Astrocyte (in vitro differentiated cells and primary cell): Measurements from ENCODE around the gene CLEC16A. TPM values are rescaled to one million over a fixed set of nuclear protein-coding genes. Genes with fewer than 3 reads are reported as not detected.
A peak's percentile ranks its signal among the peaks of the same experiment; 100 is the strongest.

Source experiments
- DNase-seq: peaks from one replicate; pipeline ENCODE4 v3.0.0-alpha.2; 2010; ENCODE audit warnings: low read depth
- FAIRE-seq: peaks from 2 replicates; lab custom pipeline; 2011; peaks lifted over from hg19 to GRCh38; lab: Jason Lieb, UNC
- H2AFZ ChIP-seq: 2 replicates; pipeline ENCODE4 v1.6.0; 2012; ENCODE audit warnings: low read depth, low read length, inconsistent platforms
- H3K27ac ChIP-seq: 2 replicates; pipeline ENCODE4 v1.5.1; 2011; ENCODE audit warnings: low read depth, low read length, inconsistent platforms
- H3K27me3 ChIP-seq: 2 replicates; pipeline ENCODE4 v1.6.0; 2011; ENCODE audit warnings: low read length, inconsistent platforms; ENCODE audit not compliant: insufficient read depth
- H3K36me3 ChIP-seq: 2 replicates; pipeline ENCODE4 v1.5.1; 2011; ENCODE audit warnings: low read length, inconsistent platforms; ENCODE audit not compliant: insufficient read depth
- H3K4me1 ChIP-seq: 2 replicates; pipeline ENCODE4 v1.5.1; 2011; ENCODE audit warnings: low read length, inconsistent platforms; ENCODE audit not compliant: insufficient read depth
- H3K4me2 ChIP-seq: 2 replicates; pipeline ENCODE4 v1.6.0; 2012; ENCODE audit warnings: low read length, inconsistent platforms
- H3K4me3 ChIP-seq: 2 replicates; pipeline ENCODE4 v1.5.1; 2011; ENCODE audit warnings: low read depth, mild to moderate bottlenecking, low read length, inconsistent platforms; ENCODE audit not compliant: insufficient read depth
- H3K79me2 ChIP-seq: 2 replicates; pipeline ENCODE4 v1.6.0; 2012; ENCODE audit warnings: mild to moderate bottlenecking, low read length, inconsistent platforms; ENCODE audit not compliant: insufficient read depth
- H3K9ac ChIP-seq: 2 replicates; pipeline ENCODE4 v1.6.0; 2012; ENCODE audit warnings: mild to moderate bottlenecking, low read length, inconsistent platforms
- H3K9me3 ChIP-seq: 2 replicates; pipeline ENCODE4 v1.5.1; 2012; ENCODE audit warnings: low read depth, mild to moderate bottlenecking, low read length, inconsistent platforms; ENCODE audit not compliant: insufficient read depth
- H4K20me1 ChIP-seq: 2 replicates; pipeline ENCODE4 v1.6.0; 2012; ENCODE audit warnings: low read length, inconsistent platforms; ENCODE audit not compliant: insufficient read depth
- H3K27ac Mint-ChIP-seq: one replicate; pipeline ENCODE4 v1.8.0; 2021; ENCODE audit warnings: mild to moderate bottlenecking, mixed read lengths; ENCODE audit not compliant: unreplicated experiment
- H3K27me3 Mint-ChIP-seq: one replicate; pipeline ENCODE4 v1.8.0; 2021; ENCODE audit warnings: low read depth, mixed read lengths; ENCODE audit not compliant: unreplicated experiment
- H3K36me3 Mint-ChIP-seq: one replicate; pipeline ENCODE4 v1.8.0; 2021; ENCODE audit warnings: low read depth, mixed read lengths; ENCODE audit not compliant: unreplicated experiment
- H3K4me1 Mint-ChIP-seq: one replicate; pipeline ENCODE4 v1.8.0; 2021; ENCODE audit warnings: low read depth, mixed read lengths; ENCODE audit not compliant: unreplicated experiment
- H3K4me3 Mint-ChIP-seq: one replicate; pipeline ENCODE4 v1.8.0; 2021; ENCODE audit warnings: mild to moderate bottlenecking, moderate library complexity, mixed read lengths; ENCODE audit not compliant: unreplicated experiment
- H3K9me3 Mint-ChIP-seq: one replicate; pipeline ENCODE4 v1.8.0; 2021; ENCODE audit warnings: mild to moderate bottlenecking, mixed read lengths; ENCODE audit not compliant: unreplicated experiment
- EZH2 ChIP-seq: IDR thresholded peaks from 2 replicates; pipeline ENCODE4 v1.6.1; 2012; ENCODE audit warnings: mild to moderate bottlenecking, low read length, inconsistent platforms; ENCODE audit not compliant: insufficient read depth
- total RNA-seq: library from RNA; stranded (reverse); gene quantifications from 2 replicates; pipeline ENCODE4 v1.2.1, GENCODE V29; 2021
- TF ChIP-seq, protein P1 (sequence below): IDR thresholded peaks from 2 replicates; pipeline ENCODE4 v1.5.1; 2011; ENCODE audit warnings: low read depth, mild to moderate bottlenecking, inconsistent platforms, low read length, moderate library complexity; ENCODE audit not compliant: insufficient read depth

The CLEC16A gene
- total RNA-seq, 1 donor from 2014 or later, result 31.7 TPM

DNA sequence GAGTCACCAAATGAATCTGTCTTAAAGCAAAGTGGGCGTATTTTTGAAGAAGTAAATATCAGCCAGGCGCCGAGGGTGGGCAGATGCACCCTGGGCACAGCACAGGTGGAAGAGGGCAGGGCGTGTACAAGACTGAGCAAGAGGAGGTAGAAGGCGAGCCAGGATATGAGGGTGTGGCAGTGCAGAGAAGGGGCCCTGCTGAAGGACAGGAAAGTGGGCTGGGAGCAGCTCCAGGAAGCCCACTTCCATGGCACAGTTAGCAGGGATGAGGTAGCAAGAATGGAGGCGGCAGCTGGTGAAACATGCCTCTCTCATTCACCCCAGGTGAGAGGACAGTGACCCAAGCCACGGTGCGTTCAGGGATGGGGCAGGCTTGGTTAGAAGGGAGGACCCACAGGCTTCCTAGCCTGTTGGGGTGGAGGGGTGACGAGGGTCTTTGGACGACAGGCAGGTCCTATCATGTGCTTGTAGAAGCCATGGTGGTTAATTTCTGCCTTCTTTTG is 149.3 kb downstream of the CLEC16A start:
- no peak overlapping the region for H2AFZ ChIP-seq
- Mint-ChIP-seq H3K4me3 (no peak overlapping the region), H3K9me3 (no peaks in the 10 kb centered on the region), H3K27me3 (no peaks in the 10 kb centered on the region), H3K4me1 (peaks cover 34% of the 10 kb centered on the region), H3K36me3 (peaks cover 8% of the 10 kb centered on the region), H3K27ac (no peak overlapping the region)
- H3K9me3 ChIP-seq, result no peaks in the 10 kb centered on the region
- no peak overlapping the region for H3K4me3 ChIP-seq
- H3K79me2 ChIP-seq, result no peaks in the 10 kb centered on the region
- TF ChIP-seq EZH2, result no peak
- DNase-seq (no peak), FAIRE-seq (no peak)
- H3K4me2 ChIP-seq, result no peak overlapping the region
- H3K36me3 ChIP-seq, result no peaks in the 10 kb centered on the region
- no peak overlapping the region for H3K27ac ChIP-seq
- H3K9ac ChIP-seq, result no peak overlapping the region
- peaks cover 20% of the 10 kb centered on the region for H3K4me1 ChIP-seq
- H4K20me1 ChIP-seq, result no peaks in the 10 kb centered on the region
- H3K27me3 ChIP-seq, result no peaks in the 10 kb centered on the region

DNA sequence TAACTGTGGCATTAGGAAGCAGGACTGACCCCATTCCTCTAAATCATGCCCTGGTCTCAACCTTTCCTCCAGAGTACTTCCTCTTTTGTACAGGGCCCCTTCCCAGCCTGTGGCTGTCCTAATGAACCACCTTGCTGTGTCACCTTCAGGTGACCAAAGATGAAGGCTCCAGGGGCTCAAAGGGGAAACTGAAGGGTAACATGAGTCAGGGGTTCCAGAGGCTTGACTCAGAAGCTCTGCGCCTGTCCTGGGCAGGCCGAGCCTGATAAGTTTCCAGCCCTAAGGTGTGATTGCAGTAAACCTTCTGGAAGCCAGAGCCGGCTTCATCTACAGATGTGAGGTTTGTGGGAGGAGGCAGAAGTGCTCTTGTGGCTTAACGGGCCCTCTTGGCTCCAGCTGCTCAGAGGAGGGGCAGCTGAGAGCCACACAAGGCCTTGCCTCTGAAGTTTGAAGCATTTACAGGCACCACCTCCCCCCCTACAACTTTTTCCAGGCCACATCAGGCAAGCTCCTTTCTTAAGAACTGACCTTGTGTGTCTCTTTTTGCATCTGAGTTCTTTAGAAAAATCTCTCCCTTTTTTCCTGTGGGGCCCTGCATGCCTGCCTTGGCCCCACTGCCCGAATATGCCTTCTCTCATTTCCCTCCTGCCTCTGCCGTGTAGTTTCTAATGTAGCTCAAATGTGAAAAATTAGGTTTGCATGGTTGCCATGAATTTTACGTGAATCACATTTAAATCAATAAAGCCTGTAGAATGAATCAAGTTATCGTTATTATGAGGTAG is 149.9 kb downstream of the CLEC16A start:
- Histone ChIP-seq H2AFZ (no peak overlapping the region), H4K20me1 (no peaks in the 10 kb centered on the region), H3K4me2 (peak overlapping the region; percentile 38), H3K27me3 (no peaks in the 10 kb centered on the region), H3K36me3 (no peaks in the 10 kb centered on the region), H3K79me2 (no peaks in the 10 kb centered on the region), H3K27ac (no peak overlapping the region), H3K9ac (peak overlapping the region; percentile 8), H3K9me3 (no peaks in the 10 kb centered on the region), H3K4me1 (peaks cover 25% of the 10 kb centered on the region), H3K4me3 (no peak overlapping the region)
- Mint-ChIP-seq H3K4me1 (peaks cover 30% of the 10 kb centered on the region), H3K36me3 (peaks cover 8% of the 10 kb centered on the region), H3K9me3 (no peaks in the 10 kb centered on the region), H3K4me3 (no peak overlapping the region), H3K27me3 (no peaks in the 10 kb centered on the region), H3K27ac (peak overlapping the region; percentile 14)
- TF ChIP-seq EZH2, result no peak
- TF ChIP-seq, protein P1, sequence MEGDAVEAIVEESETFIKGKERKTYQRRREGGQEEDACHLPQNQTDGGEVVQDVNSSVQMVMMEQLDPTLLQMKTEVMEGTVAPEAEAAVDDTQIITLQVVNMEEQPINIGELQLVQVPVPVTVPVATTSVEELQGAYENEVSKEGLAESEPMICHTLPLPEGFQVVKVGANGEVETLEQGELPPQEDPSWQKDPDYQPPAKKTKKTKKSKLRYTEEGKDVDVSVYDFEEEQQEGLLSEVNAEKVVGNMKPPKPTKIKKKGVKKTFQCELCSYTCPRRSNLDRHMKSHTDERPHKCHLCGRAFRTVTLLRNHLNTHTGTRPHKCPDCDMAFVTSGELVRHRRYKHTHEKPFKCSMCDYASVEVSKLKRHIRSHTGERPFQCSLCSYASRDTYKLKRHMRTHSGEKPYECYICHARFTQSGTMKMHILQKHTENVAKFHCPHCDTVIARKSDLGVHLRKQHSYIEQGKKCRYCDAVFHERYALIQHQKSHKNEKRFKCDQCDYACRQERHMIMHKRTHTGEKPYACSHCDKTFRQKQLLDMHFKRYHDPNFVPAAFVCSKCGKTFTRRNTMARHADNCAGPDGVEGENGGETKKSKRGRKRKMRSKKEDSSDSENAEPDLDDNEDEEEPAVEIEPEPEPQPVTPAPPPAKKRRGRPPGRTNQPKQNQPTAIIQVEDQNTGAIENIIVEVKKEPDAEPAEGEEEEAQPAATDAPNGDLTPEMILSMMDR, result no peak
- peak; percentile 67 for DNase-seq
- no peak for FAIRE-seq

DNA sequence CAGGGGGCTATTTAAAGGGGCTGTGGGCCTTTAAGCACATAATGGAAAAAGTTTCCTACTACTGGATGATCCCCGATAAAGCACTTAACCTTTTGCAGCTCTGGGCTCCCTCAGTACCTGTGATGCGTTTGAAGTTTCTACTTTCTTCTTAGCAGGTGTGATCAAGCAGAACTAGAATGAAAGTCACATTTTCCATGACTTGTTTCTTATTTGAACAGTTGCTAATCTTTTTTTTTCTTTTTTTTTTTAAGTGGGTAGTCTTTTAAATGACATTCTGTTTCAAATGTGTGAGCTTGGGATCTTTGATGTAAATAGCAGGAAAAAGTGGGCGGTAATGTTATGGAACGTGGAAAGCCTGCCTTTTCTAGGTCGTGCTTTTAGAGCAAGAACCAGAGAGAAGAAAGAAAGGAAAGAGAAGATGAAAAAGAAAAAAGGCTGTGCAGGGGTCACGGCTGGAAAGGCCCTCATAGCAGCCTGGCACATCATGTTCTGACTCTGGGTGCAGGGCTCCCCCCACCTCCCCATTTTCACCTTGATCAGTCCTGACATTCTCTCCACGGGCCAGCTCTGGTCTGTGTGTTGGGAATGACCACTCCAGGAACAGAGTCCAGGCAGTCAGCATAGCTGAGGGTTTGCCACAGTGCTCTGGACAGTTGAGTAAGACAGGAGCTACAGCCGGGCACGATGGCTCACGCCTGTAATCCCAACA is 150.6 kb downstream of the CLEC16A start:
- no peaks in the 10 kb centered on the region for H3K9me3 ChIP-seq
- peak overlapping the region; percentile 8 for H3K9ac ChIP-seq
- TF ChIP-seq EZH2, result no peak
- TF ChIP-seq, protein P1, result no peak
- Mint-ChIP-seq H3K27me3 (no peaks in the 10 kb centered on the region), H3K27ac (peak overlapping the region; percentile 14), H3K4me1 (peaks cover 32% of the 10 kb centered on the region), H3K4me3 (peak overlapping the region; percentile 43), H3K9me3 (no peaks in the 10 kb centered on the region), H3K36me3 (peaks cover 8% of the 10 kb centered on the region)
- FAIRE-seq (no peak), DNase-seq (no peak)
- H3K27ac ChIP-seq, result no peak overlapping the region
- no peaks in the 10 kb centered on the region for H4K20me1 ChIP-seq
- no peak overlapping the region for H2AFZ ChIP-seq
- H3K36me3 ChIP-seq, result no peaks in the 10 kb centered on the region
- peak overlapping the region; percentile 38 for H3K4me2 ChIP-seq
- no peaks in the 10 kb centered on the region for H3K79me2 ChIP-seq
- H3K27me3 ChIP-seq, result no peaks in the 10 kb centered on the region
- H3K4me3 ChIP-seq, result no peak overlapping the region
- H3K4me1 ChIP-seq, result peaks cover 32% of the 10 kb centered on the region
